ENCODE results near the gene SHISA5. TPM values are rescaled to one million over a fixed set of nuclear protein-coding genes. Genes with fewer than 3 reads are reported as not detected.

Gene SHISA5
- total and polyA plus RNA-seq, 2 of the 4 experiments (the other 2 are of a cell fraction) = 82.3 to 162 TPM

- Histone ChIP-seq H2AK9ac (replicated peaks; ENCODE audit: low read depth, low read length, poor library complexity) (no peak overlapping the region), H3K9me1 (ENCODE audit: insufficient read depth, low read length) (peaks cover 11% of the 10 kb centered on the region), H3K14ac (replicated peaks; ENCODE audit: low read depth, low read length) (no peak overlapping the region), H3K18ac (ENCODE audit: low read depth, low read length) (no peak overlapping the region), H3K4me2 (ENCODE audit: low read depth, low read length) (no peak overlapping the region), H3K9me3 (ENCODE audit: control insufficient read depth, insufficient read depth, low read length) (no peaks in the 10 kb centered on the region), H3K9ac (ENCODE audit: low read depth, low read length) (no peak overlapping the region), H3K4me3 (ENCODE audit: insufficient read depth, low read depth, low read length) (no peak overlapping the region), H4K20me1 (ENCODE audit: insufficient read depth, low read length) (peaks cover 23% of the 10 kb centered on the region), H3K4ac (ENCODE audit: low read depth, low read length) (no peak overlapping the region), H3K27ac (ENCODE audit: insufficient read depth, low read length) (no peak overlapping the region), H4K5ac (ENCODE audit: low read depth, low read length) (no peak overlapping the region), H2AFZ (replicated peaks; ENCODE audit: low read length, poor library complexity) (no peak overlapping the region), H3K36me3 (ENCODE audit: control insufficient read depth, insufficient read depth, low read length) (peaks cover 22% of the 10 kb centered on the region; the same call in 1 of the 2 replicates), H3K79me1 (ENCODE audit: low read depth in 1 of 2, low read length in 2 of 2) (peaks cover 17 to 50% of the 10 kb centered on the region in 2 experiments; a peak in 3 of 4 replicates), H3K27me3 (ENCODE audit: control insufficient read depth, insufficient read depth, low read length) (no peaks in the 10 kb centered on the region), H4K8ac (ENCODE audit: low read depth in 2 of 2, low read length in 2 of 2) (no peak overlapping the region), H2BK20ac (ENCODE audit: low read depth, low read length) (no peak overlapping the region), H2BK15ac (ENCODE audit: low read depth, low read length) (no peak overlapping the region), H3K23ac (ENCODE audit: low read depth, low read length) (no peak overlapping the region), H2BK120ac (ENCODE audit: low read depth, low read length) (no peak overlapping the region), H2AK5ac (ENCODE audit: low read depth, low read length) (no peak overlapping the region), H4K91ac (ENCODE audit: insufficient read depth, low read depth, low read length) (no peak overlapping the region), H2BK5ac (ENCODE audit: low read depth, low read length, poor library complexity, severe bottlenecking) (no peak overlapping the region), H3K56ac (ENCODE audit: extremely low read depth, insufficient read depth, low read length) (no peak overlapping the region), H3K4me1 (ENCODE audit: control insufficient read depth, insufficient read depth, low read length) (peaks cover 20% of the 10 kb centered on the region)
- no TSS peak for BruUV-seq (replicated peaks)
- CTCF ChIA-PET = interaction anchor here (0.8 kb wide), 1 partner anchor 14 kb away, joined by 4 read pairs; no protein-coding TSS in a partner anchor
- in situ Hi-C loops (cut with MboI; ENCODE audit: low sequenced_read_pairs) = no loop called here
- intact Hi-C loops (cut with micrococcal nuclease) = no loop called here
- TF ChIP-seq CTCF (conservative IDR thresholded peaks at IDR 0.05; ENCODE audit: low read depth, low read length) (no peak), MXI1 (IDR thresholded peaks at IDR 0.05; ENCODE audit: borderline replicate concordance, low read depth, low read length) (no peak), SMC3 (IDR thresholded peaks at IDR 0.05; ENCODE audit: low read depth, low read length) (no peak), FOS (IDR thresholded peaks at IDR 0.05; ENCODE audit: low read depth, low read length) (no peak), MAZ (IDR thresholded peaks at IDR 0.05; ENCODE audit: borderline replicate concordance, low read depth, low read length) (no peak), BHLHE40 (IDR thresholded peaks at IDR 0.05; ENCODE audit: low read depth, low read length) (no peak), RFX5 (IDR thresholded peaks at IDR 0.05; ENCODE audit: low read depth, low read length) (no peak), USF2 (IDR thresholded peaks at IDR 0.05; ENCODE audit: low read depth, low read length) (no peak), RCOR1 (IDR thresholded peaks at IDR 0.05; ENCODE audit: insufficient replicate concordance, low read length) (no peak), CEBPB (IDR thresholded peaks at IDR 0.05; ENCODE audit: low read depth, low read length) (no peak), NFE2L2 (IDR thresholded peaks at IDR 0.05; ENCODE audit: low read depth, low read length) (no peak), CHD1 (IDR thresholded peaks at IDR 0.05; ENCODE audit: low read depth, low read length) (no peak), POLR2A (IDR thresholded peaks at IDR 0.05; ENCODE audit: low read depth, low read length) (no peak), RAD21 (IDR thresholded peaks at IDR 0.05; ENCODE audit: low read length) (no peak), MAFK (IDR thresholded peaks at IDR 0.05; ENCODE audit: low read depth, low read length) (no peak)
- TF ChIP-seq, protein P1, sequence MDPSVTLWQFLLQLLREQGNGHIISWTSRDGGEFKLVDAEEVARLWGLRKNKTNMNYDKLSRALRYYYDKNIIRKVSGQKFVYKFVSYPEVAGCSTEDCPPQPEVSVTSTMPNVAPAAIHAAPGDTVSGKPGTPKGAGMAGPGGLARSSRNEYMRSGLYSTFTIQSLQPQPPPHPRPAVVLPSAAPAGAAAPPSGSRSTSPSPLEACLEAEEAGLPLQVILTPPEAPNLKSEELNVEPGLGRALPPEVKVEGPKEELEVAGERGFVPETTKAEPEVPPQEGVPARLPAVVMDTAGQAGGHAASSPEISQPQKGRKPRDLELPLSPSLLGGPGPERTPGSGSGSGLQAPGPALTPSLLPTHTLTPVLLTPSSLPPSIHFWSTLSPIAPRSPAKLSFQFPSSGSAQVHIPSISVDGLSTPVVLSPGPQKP (IDR thresholded peaks at IDR 0.05; ENCODE audit: borderline replicate concordance, low read depth, low read length) = no peak
- ATAC-seq (ENCODE audit: low read depth) (no peak), DNase-seq (no peak)
- WGBS, 2 experiments (ENCODE audit: extremely low coverage in 2 of 2, insufficient read length in 1 of 2) = 91% methylated on average over 4 of the region's 8 CpGs; no CpG with 5 or more reads in 1 of the 2 experiments
- POLR2A ChIA-PET (ENCODE audit: unreplicated experiment) = interaction anchor here (0.6 kb wide), 2 partner anchors 50 to 118 kb away, joined by 3 read pairs; no protein-coding TSS in a partner anchor
- dilution Hi-C loops (cut with HindIII; ENCODE audit: low sequenced_read_pairs, unreplicated experiment) = no loop called here
Observed at GRCh38 chr3:48422681-48423080, 81.3 kb downstream of the SHISA5 start.
